ENCODE data around the gene CAPN11. TPM values are rescaled to one million over a fixed set of nuclear protein-coding genes. Genes with fewer than 3 reads are reported as not detected.

Gene CAPN11
- total and polyA plus RNA-seq, 2 donors (not counting 3 experiments of a cell fraction or from before 2014, with no cell fraction given) = 1.4 to 1.7 TPM

- dilution Hi-C loops (cut with MboI; ENCODE audit: extremely low pct_ligation_motif_present, low sequenced_read_pairs) = no loop called here
- DNase-seq (ENCODE audit: low read depth, low spot score) = no peak
- no peaks in the 10 kb centered on the region for H4K20me1 ChIP-seq (replicated peaks; ENCODE audit: control insufficient read depth, extremely low read depth, insufficient read depth, low read length)
- no TSS peak for BruUV-seq (replicated peaks)
- no peak overlapping the region for H3K9ac ChIP-seq (replicated peaks; ENCODE audit: extremely low read depth, insufficient read depth, low read length)
- no peaks in the 10 kb centered on the region for H3K36me3 ChIP-seq (ENCODE audit: control insufficient read depth in 2 of 2, extremely low read depth in 1 of 2, insufficient read depth in 2 of 2, low read length in 2 of 2)
- H2AFZ ChIP-seq (ENCODE audit: low read depth, low read length) = no peak overlapping the region
- ChIA-PET CTCF (interaction anchor here (0.9 kb wide), 1 partner anchor 12 kb away, joined by 3 read pairs; no protein-coding TSS in a partner anchor), POLR2A (no interaction called here)
- no peak for TF ChIP-seq JUN (IDR thresholded peaks at IDR 0.05; ENCODE audit: borderline replicate concordance, insufficient read depth, insufficient read length, low read depth)
- TF ChIP-seq POLR2A (IDR thresholded peaks at IDR 0.05; ENCODE audit: low read depth, low read length) = no peak
- TF ChIP-seq MYC (IDR thresholded peaks at IDR 0.05; ENCODE audit: low read depth, low read length) = no peak
- no peak for TF ChIP-seq EZH2 (IDR thresholded peaks at IDR 0.05; ENCODE audit: borderline replicate concordance, low read depth, low read length, severe bottlenecking)
- TF ChIP-seq MAX (IDR thresholded peaks at IDR 0.05; ENCODE audit: insufficient read depth, insufficient read length) = no peak
- no peak for TF ChIP-seq FOS (IDR thresholded peaks at IDR 0.05; ENCODE audit: borderline replicate concordance, insufficient read depth, low read length)
- no peak for TF ChIP-seq GATA2 (IDR thresholded peaks at IDR 0.05; ENCODE audit: insufficient read depth, insufficient read length, low read depth, low read length)
- TF ChIP-seq CTCF (IDR thresholded peaks at IDR 0.05; ENCODE audit: extremely low read depth in 1 of 2, insufficient read depth in 1 of 2, low read depth in 1 of 2, low read length in 2 of 2) = no peak
- TF ChIP-seq POLR2AphosphoS5 (IDR thresholded peaks at IDR 0.05; ENCODE audit: insufficient read depth, low read depth, low read length) = no peak
- H3K4me1 ChIP-seq (ENCODE audit: control insufficient read depth, extremely low read depth, insufficient read depth, low read length) = peaks cover 15% of the 10 kb centered on the region
- no peaks in the 10 kb centered on the region for H3K9me1 ChIP-seq (replicated peaks; ENCODE audit: control insufficient read depth, extremely low read depth, insufficient read depth, low read length)
- H3K27me3 ChIP-seq (ENCODE audit: control insufficient read depth in 2 of 2, insufficient read depth in 2 of 2, low read length in 2 of 2) = no peaks in the 10 kb centered on the region
- FAIRE-seq = no peak
- no peak overlapping the region for H3K4me3 ChIP-seq (replicated peaks in 1 of 3; ENCODE audit: insufficient read depth in 1 of 3, low read depth in 1 of 3, low read length in 3 of 3)
- H3K27ac ChIP-seq (ENCODE audit: insufficient read depth, low read depth, low read length) = no peak overlapping the region
- no peak overlapping the region for H3K4me2 ChIP-seq (ENCODE audit: insufficient read depth, low read length)
- no peaks in the 10 kb centered on the region for H3K9me3 ChIP-seq (replicated peaks; ENCODE audit: control insufficient read depth, insufficient read depth, low read length)
- intact Hi-C loops (cut with micrococcal nuclease) = no loop called here
- peaks cover 2% of the 10 kb centered on the region for H3K79me2 ChIP-seq (ENCODE audit: control insufficient read depth, insufficient read depth, low read length)
Measured at GRCh38 chr6:44214307-44214706, 55.7 kb downstream of the CAPN11 start.

All from endothelial cell of umbilical vein (primary cell).